CD4-positive, alpha-beta T cell treated with Interleukin-1 beta for 1 hour (primary cell): ENCODE data around the gene EBP.
"Not testable (repeated sequence)": the region's sequence is repeated elsewhere in the genome, so short reads cannot be mapped to it uniquely, and the experiment has no call there.

ENCODE experiments used
- DNase-seq, 2 donors: peaks; one replicate each; pipeline ENCODE4 v3.0.0-alpha.2; 2020 to 2022

EBP gene

GRCh38 chrX:48531358-48531959 is 9.9 kb downstream of the EBP start:
- peak in 1 of 2 donors; percentile 39 for DNase-seq

- no peak for DNase-seq
These were observed 10.6 kb downstream of the EBP start for GRCh38 chrX:48532161-48532560.

- DNase-seq, result no peak
These were observed 11.6 kb downstream of the EBP start for GRCh38 chrX:48533165-48533564.

- no peak for DNase-seq
These were observed 17.2 kb downstream of the EBP start for GRCh38 chrX:48538641-48539344.

- peak; percentile 98 to 99 for DNase-seq
These were observed 17.9 kb downstream of the EBP start, which contains the start of gene TBC1D25 for GRCh38 chrX:48539345-48540027. Gene TBC1D25 (plus strand): TSS chrX:48539714. CDS start chrX:48539798, 84 bp downstream.

GRCh38 chrX:48540028-48540375 is 18.4 kb downstream of the EBP start:
- DNase-seq, result peak; percentile 69 to 76

GRCh38 chrX:48540480-48540879 is 18.9 kb downstream of the EBP start:
- DNase-seq, result peak in 1 of 2 donors; percentile 21

GRCh38 chrX:48541140-48541814 is 19.7 kb downstream of the EBP start:
- DNase-seq, result no peak

- no peak for DNase-seq
These were observed 27.3 kb downstream of the EBP start for GRCh38 chrX:48548871-48549270.

- DNase-seq, result not testable (repeated sequence)
These were observed 34.2 kb downstream of the EBP start for GRCh38 chrX:48555731-48556325.

GRCh38 chrX:48558271-48558670 is 36.7 kb downstream of the EBP start:
- DNase-seq, result no peak

GRCh38 chrX:48559636-48560035 is 38.0 kb downstream of the EBP start:
- no peak for DNase-seq

- no peak for DNase-seq
These were observed 38.4 kb downstream of the EBP start for GRCh38 chrX:48560056-48560455.

- DNase-seq, result no peak
These were observed 39.1 kb downstream of the EBP start for GRCh38 chrX:48560681-48561080.

- DNase-seq, result no peak
These were observed 48.4 kb downstream of the EBP start for GRCh38 chrX:48569958-48570357.

- peak in 1 of 2 donors; percentile 64 for DNase-seq
These were observed 52.2 kb downstream of the EBP start for GRCh38 chrX:48573690-48574269.

GRCh38 chrX:48574270-48575266 is 53.0 kb downstream of the EBP start, which contains the start of gene RBM3:
Gene RBM3 (plus strand): TSS chrX:48574484. CDS start chrX:48575181, 697 bp downstream.
- peak; percentile 94 to 96 for DNase-seq

GRCh38 chrX:48575642-48576041 is 54.0 kb downstream of the EBP start:
- no peak for DNase-seq

- no peak for DNase-seq
These were observed 54.5 kb downstream of the EBP start for GRCh38 chrX:48576108-48576507.
